HFF-Myc (cell line): ENCODE measurements around the gene TSGA10.
"Not testable (repeated sequence)": the region's sequence is repeated elsewhere in the genome, so short reads cannot be mapped to it uniquely, and the experiment has no call there.

ENCODE experiments used
- DNase-seq: peaks from one replicate; pipeline ENCODE4 v3.0.0-alpha.2; 2011; ENCODE audit warnings: low read depth; ENCODE audit errors: extremely low read depth
- H3K4me3 ChIP-seq: replicated peaks from 2 replicates; pipeline ENCODE4 v1.5.1; 2011; ENCODE audit warnings: low read depth, mild to moderate bottlenecking, control low read depth, low read length
- CTCF ChIP-seq: IDR thresholded peaks from 2 replicates; pipeline ENCODE4 v1.5.1; 2012; ENCODE audit warnings: mild to moderate bottlenecking, low read depth, low read length, control low read depth; ENCODE audit errors: missing control alignments

Gene TSGA10, protein sequence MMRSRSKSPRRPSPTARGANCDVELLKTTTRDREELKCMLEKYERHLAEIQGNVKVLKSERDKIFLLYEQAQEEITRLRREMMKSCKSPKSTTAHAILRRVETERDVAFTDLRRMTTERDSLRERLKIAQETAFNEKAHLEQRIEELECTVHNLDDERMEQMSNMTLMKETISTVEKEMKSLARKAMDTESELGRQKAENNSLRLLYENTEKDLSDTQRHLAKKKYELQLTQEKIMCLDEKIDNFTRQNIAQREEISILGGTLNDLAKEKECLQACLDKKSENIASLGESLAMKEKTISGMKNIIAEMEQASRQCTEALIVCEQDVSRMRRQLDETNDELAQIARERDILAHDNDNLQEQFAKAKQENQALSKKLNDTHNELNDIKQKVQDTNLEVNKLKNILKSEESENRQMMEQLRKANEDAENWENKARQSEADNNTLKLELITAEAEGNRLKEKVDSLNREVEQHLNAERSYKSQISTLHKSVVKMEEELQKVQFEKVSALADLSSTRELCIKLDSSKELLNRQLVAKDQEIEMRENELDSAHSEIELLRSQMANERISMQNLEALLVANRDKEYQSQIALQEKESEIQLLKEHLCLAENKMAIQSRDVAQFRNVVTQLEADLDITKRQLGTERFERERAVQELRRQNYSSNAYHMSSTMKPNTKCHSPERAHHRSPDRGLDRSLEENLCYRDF

DNA sequence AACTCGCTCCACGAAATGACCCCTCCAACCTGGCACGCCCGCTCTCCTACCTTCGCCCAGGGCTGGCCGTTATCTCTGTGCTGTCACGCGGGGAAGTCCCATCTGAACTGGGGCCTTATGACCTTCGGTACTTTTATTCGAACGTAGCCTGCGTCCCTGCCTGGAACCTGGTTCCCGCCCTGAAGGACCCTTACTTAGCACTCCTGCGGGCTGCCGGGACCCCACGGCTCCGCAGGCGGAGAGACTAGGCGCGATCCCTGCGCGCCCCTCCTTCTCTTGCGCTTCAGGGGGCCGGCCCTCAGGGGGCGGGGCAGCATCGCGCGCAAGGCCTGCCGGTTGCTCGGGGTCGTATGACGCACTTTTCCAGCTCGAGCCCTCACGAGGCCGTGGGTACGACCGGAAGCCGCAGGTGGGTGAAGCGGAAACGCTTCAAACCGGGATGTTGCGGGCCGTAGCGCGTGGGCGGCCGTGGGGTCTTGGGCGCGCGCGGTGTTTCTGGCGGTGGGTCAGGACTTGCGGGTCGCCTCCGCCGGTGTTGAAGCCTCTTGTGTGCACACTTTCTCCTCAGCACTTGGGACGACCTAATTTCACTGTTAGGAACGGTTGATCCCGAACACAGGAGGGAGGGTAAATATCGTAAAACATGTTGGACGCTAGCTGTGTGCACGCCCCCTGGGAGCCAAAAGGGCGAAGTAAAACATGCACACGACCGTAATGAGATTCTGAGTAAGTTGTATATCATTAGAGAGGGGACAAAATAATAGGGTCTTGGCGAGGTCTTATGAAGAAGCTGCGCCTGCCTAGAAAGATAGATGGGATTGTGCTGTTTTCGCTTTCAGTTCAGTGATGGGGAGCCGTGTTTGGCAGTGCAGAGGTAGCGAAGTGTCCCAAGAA lies at the start of gene TSGA10, which contains the start of gene LIPT1:
Gene TSGA10, minus strand, starts transcription at position 300 of the 894 bp plus-strand sequence. CDS start 45,503 bp downstream, outside the sequence.
Gene LIPT1, plus strand, starts transcription at position 325 of the 894 bp plus-strand sequence. CDS start 6,991 bp downstream, outside the sequence.
- TF ChIP-seq CTCF = no peak
- peak within 1 kb of the TSS; percentile 78 for H3K4me3 ChIP-seq
- DNase-seq = peak; percentile 61

DNA sequence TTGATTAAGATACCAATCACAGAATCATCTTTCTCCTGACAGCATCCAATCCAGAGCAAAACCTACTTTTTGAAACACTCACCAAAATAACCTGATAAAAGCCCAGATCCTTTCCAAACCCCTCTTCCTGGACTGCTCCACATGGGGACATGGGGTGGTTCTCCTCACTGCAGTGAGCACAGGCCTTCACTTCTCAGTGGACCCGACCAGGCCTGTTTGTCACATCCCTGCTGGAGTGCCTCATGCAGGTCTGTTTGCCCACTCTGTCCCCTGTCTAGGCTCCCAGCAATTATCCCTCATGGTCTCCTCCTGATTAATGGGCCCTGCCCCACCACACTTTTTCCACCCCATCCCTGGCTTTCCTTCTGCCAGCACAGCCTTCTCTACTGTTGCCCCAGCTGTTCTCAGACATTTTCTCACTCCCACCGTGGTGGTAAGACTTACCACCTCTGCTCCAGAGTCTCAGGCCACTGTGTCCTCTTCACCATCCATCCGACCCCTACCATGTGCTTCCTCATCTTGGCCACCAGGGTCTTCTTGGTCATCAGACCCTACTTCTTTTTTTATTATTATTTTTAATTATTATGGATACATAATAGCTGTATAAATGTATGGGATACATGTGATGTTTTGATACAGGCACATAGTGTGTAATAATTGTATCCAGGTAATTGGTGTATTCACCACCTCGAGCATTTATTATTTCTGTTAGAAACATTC lies 47.4 kb upstream of the TSGA10 start:
- DNase-seq = no peak
- TF ChIP-seq CTCF = peak; percentile 14
- no peak overlapping the region for H3K4me3 ChIP-seq

- no peak overlapping the region for H3K4me3 ChIP-seq
- TF ChIP-seq CTCF = no peak
- no peak for DNase-seq
Measured at GRCh38 chr2:99200076-99200800, 45.5 kb upstream of the TSGA10 start.

DNA sequence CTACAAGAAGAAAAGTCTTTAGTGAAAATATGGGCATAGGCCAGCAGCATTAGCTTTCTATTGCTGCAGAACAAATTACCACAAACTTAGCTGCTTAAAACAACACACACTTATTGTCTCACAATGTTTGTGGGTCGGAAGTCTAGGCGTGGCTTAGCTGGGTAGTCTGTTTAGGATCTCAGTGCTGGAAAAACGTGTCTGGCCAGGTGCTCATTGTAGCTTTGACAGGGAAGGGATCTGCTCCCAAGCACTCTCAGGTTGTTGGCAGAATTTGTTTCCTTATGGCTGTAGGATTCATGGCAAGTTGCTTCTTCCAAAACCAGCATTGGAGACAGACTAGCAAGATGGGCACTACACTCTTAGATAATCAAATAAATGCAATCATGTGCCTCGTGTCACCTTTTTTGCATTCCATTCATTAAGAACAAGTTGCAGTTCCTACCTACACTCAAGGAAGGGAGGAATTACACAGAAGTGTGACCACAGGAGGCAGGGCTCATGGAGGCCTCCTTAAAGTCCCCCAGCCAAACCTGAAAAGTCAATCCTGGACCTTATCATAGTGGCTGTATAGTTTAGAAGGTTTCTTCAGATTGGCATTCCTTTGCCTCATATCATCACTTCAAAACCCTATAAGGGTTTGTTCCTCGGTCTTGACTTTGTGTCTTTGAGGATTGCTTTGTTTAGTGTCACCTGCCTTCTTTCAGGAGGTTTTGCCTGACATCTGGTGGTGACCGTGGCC lies 43.5 kb upstream of the TSGA10 start:
- no peak for DNase-seq
- no peak for TF ChIP-seq CTCF
- no peak overlapping the region for H3K4me3 ChIP-seq

DNA sequence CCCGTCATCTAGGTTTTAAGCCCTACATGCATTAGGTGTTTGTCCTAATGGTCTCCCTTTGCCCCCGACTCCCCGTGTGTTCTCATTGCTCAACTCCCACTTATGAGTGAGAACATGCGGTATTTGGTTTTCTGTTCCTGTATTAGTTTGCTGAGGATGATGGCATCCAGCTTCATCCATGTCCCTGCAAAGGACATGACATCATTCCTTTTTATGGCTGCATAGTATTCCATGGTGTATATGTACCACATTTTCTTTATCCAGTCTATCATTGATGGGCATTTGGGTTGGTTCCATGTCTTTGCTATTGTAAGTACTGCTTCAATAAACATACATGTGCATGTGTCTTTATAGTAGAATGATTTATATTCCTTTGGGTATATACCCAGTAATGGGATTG lies 37.6 kb upstream of the TSGA10 start:
- H3K4me3 ChIP-seq = not testable (repeated sequence)

GRCh38 chr2:99190548-99190947 lies 35.8 kb upstream of the TSGA10 start:
- H3K4me3 ChIP-seq = no peak overlapping the region
- DNase-seq = no peak
- no peak for TF ChIP-seq CTCF

More for the DNA sequence above, 37.6 kb upstream of the TSGA10 start:
- DNase-seq = not testable (repeated sequence)
